K562 (cell line): ENCODE measurements around the gene ELOVL5. TPM values are rescaled to one million over a fixed set of nuclear protein-coding genes. Genes with fewer than 3 reads are reported as not detected.

Experiments
- ATAC-seq: fragments of 200-7000 bp; cut with Tn5 transposase; 3 replicates; pipeline ENCODE4 v1.9.1; 2020; ENCODE audit warnings: moderate library complexity
- BruUV-seq: library from RNA; stranded (reverse); fragments of 400-500 nt; replicated peaks from 2 replicates; lab custom pipeline; 2021; lab: Mats Ljungman, UMichigan
- CTCF ChIA-PET: fragments of 300-600 bp; formaldehyde crosslinking; extraction: SDS; loops from one replicate; lab custom pipeline; 2021; ENCODE audit warnings: low intra/inter-chr PET ratio; lab: Yijun Ruan, JAX
- POLR2A ChIA-PET: fragments of 300-600, 350-650 bp; sonication (Branson Sonifier 250); formaldehyde crosslinking; extraction: SDS; loops from one replicate; lab custom pipeline; 2021; ENCODE audit warnings: antibody characterized with exemption, inconsistent platforms; lab: Yijun Ruan, JAX
- DNase-seq, 4 experiments: peaks; one replicate each; pipeline versions ENCODE4 v3.0.0 to v3.0.0-alpha.2; 2011 to 2018; ENCODE audit warnings: low spot score in 3 of 4, mixed read lengths in 3 of 4; ENCODE audit errors: extremely low read depth in 1 of 4
- FAIRE-seq: peaks from 2 replicates; lab custom pipeline; 2011; peaks lifted over from hg19 to GRCh38; lab: Jason Lieb, UNC
- H2AFZ ChIP-seq: 2 replicates; pipeline ENCODE4 v1.6.0; 2011; ENCODE audit warnings: low read depth, low read length, control low read depth, inconsistent platforms
- H3K27ac ChIP-seq: fragments of 200-600 bp; 3 replicates; pipeline ENCODE4 v1.8.0; 2011; ENCODE audit warnings: low read depth, mild to moderate bottlenecking, control low read depth, inconsistent platforms, low read length, moderate library complexity, mixed read lengths; ENCODE audit errors: extremely low read depth
- H3K27me3 ChIP-seq, 2 experiments: fragments of 300-600 bp in 1 of 2; 2 replicates in 1 of 2; 3 replicates in 1 of 2; pipeline versions ENCODE4 v1.6.0 to v1.8.0; 2011; ENCODE audit warnings: inconsistent platforms in 2 of 2, low read length in 2 of 2, mild to moderate bottlenecking in 1 of 2, mixed read lengths in 1 of 2, moderate library complexity in 1 of 2; ENCODE audit not compliant: control insufficient read depth in 2 of 2, insufficient read depth in 2 of 2
- H3K36me3 ChIP-seq: fragments of 300-600 bp; 3 replicates; pipeline ENCODE4 v1.8.0; 2011; ENCODE audit warnings: mild to moderate bottlenecking, low read length, inconsistent platforms; ENCODE audit not compliant: control insufficient read depth, insufficient read depth
- H3K4me1 ChIP-seq, 2 experiments: fragments of 200-600 bp in 1 of 2; replicated peaks in 1 of 2; 2 replicates in 1 of 2; 3 replicates in 1 of 2; pipeline versions ENCODE4 v1.5.1 to v1.8.0; 2011; ENCODE audit warnings: inconsistent platforms in 2 of 2, low read length in 2 of 2, mild to moderate bottlenecking in 1 of 2, mixed read lengths in 1 of 2, moderate library complexity in 1 of 2; ENCODE audit not compliant: control insufficient read depth in 2 of 2, insufficient read depth in 2 of 2
- H3K4me2 ChIP-seq: 2 replicates; pipeline ENCODE4 v1.6.1; 2011; ENCODE audit warnings: low read length, control low read depth, inconsistent platforms, mixed read lengths; ENCODE audit not compliant: insufficient read depth
- H3K4me3 ChIP-seq: fragments of 200-600 bp; sonication (generic), shearing (Covaris generic); 2 replicates; pipeline ENCODE4 v1.5.1; 2016; ENCODE audit warnings: control low read depth, inconsistent platforms
- H3K79me2 ChIP-seq: fragments of 200-600 bp; 3 replicates; pipeline ENCODE4 v1.8.0; 2011; ENCODE audit warnings: low read length, inconsistent platforms; ENCODE audit not compliant: control insufficient read depth, insufficient read depth
- H3K9ac ChIP-seq, 2 experiments: 2 replicates each; pipeline versions ENCODE4 v1.6.0 to v1.6.1; 2011; ENCODE audit warnings: low read depth in 2 of 2, low read length in 2 of 2, control low read depth in 1 of 2, inconsistent platforms in 1 of 2, mild to moderate bottlenecking in 1 of 2, mixed read lengths in 1 of 2; ENCODE audit not compliant: insufficient read depth in 1 of 2
- H3K9me1 ChIP-seq: one replicate; pipeline ENCODE4 v1.6.0; 2011; ENCODE audit warnings: inconsistent platforms, mild to moderate bottlenecking, low read length, moderate library complexity; ENCODE audit not compliant: control insufficient read depth, insufficient read depth
- H3K9me3 ChIP-seq: replicated peaks from 2 replicates; pipeline ENCODE4 v1.5.1; 2011; ENCODE audit warnings: low read depth, low read length, inconsistent platforms; ENCODE audit not compliant: control insufficient read depth, insufficient read depth
- H4K20me1 ChIP-seq: replicated peaks from 2 replicates; pipeline ENCODE4 v1.6.1; 2011; ENCODE audit warnings: low read length, inconsistent platforms, mixed read lengths; ENCODE audit not compliant: control insufficient read depth, insufficient read depth
- BACH1 ChIP-seq: fragments of 200-800 bp; sonication (Bioruptor generic); IDR thresholded peaks from 2 replicates; pipeline ENCODE4 v1.6.1; 2016; ENCODE audit warnings: missing genetic modification characterization, missing compliant biosample characterization
- RBM17 ChIP-seq: fragments of 200-400 bp; formaldehyde crosslinking; IDR thresholded peaks from 2 replicates; pipeline ENCODE4 v1.6.1; 2017; ENCODE audit warnings: low read depth, mild to moderate bottlenecking, low read length, borderline replicate concordance
- TFE3 ChIP-seq: fragments of 450-650 bp; formaldehyde crosslinking; IDR thresholded peaks from 2 replicates; pipeline ENCODE4 v1.4.0; 2020; ENCODE audit warnings: mild to moderate bottlenecking, mixed read lengths
- ZC3H4 ChIP-seq: sonication (generic); formaldehyde crosslinking; IDR thresholded peaks from 2 replicates; pipeline ENCODE4 v1.9.0; 2021; ENCODE audit warnings: missing genetic modification reagents, borderline replicate concordance
- ZNF316 ChIP-seq: fragments of 450-650 bp; IDR thresholded peaks from 2 replicates; pipeline ENCODE4 v1.6.1; 2016
- ZNF668 ChIP-seq: fragments of 250-450 bp; sonication (Bioruptor Pico); IDR thresholded peaks from 2 replicates; pipeline ENCODE4 v1.8.0; 2022; ENCODE audit warnings: mild to moderate bottlenecking, inconsistent platforms
- ZZZ3 ChIP-seq: fragments of 450-650 bp; IDR thresholded peaks from 2 replicates; pipeline ENCODE4 v1.6.1; 2016; ENCODE audit warnings: antibody characterized with exemption, mild to moderate bottlenecking, moderate library complexity
- WGBS: fragments of 100-300 bp; shearing (Covaris generic); methylation state at CpG from one replicate; pipeline ENCODE4 v1.1.6; 2016; ENCODE audit warnings: low coverage, mixed read lengths; ENCODE audit not compliant: insufficient coverage; ENCODE audit errors: missing lambda C conversion rate; 5-methylcytosine and 5-hydroxymethylcytosine counted together
- in situ Hi-C: fragments of 300-500 bp; cut with MboI; formaldehyde crosslinking; loops from 4 replicates; pipeline ENCODE4 v1.15.0; 2018; ENCODE audit warnings: inconsistent platforms, mixed read lengths
- intact Hi-C: fragments of 100-400 bp; cut with micrococcal nuclease; formaldehyde crosslinking; loops from 2 replicates; pipeline ENCODE4 v1.14.2; 2022
- polyA plus RNA-seq, 8 experiments: library from polyadenylated mRNA; depleted of rRNA in 4 of 8; stranded (reverse) in 5 of 8; unstranded in 3 of 8; fragments of >200 nt; fragmentation: Nextera tagmentation in 2 of 8; fragmentation: Illumina TruSeq in 1 of 8; extraction: Ambion mirVana in 2 of 8; extraction: Trizol in 1 of 8; gene quantifications; 2 replicates each; pipeline versions ENCODE4 v1.2.1 to v1.2.3, GENCODE V29; 2011 to 2014; ENCODE audit warnings: inconsistent platforms in 1 of 8, missing spikeins in 1 of 8
- total RNA-seq, 7 experiments: library from RNA; depleted of rRNA in 6 of 7; stranded (reverse); fragments of >200 nt in 6 of 7; fragmentation: Illumina TruSeq in 2 of 7; extraction: Trizol in 2 of 7; gene quantifications; 2 replicates each; pipeline versions ENCODE4 v1.2.1 to v1.2.3, GENCODE V29; 2011 to 2021; ENCODE audit warnings: low replicate concordance in 1 of 7

The ELOVL5 gene
- total and polyA plus RNA-seq, 9 of the 15 experiments (the other 6 are each of a cell fraction or from before 2014, with no cell fraction given), result 70.6 to 245 (median 132) TPM

- no peak for TF ChIP-seq RBM17
- no peak for TF ChIP-seq ZNF316
- no peak for TF ChIP-seq ZZZ3
- peak; percentile 20; the same call in 1 of the 2 replicates for TF ChIP-seq TFE3 (CRISPR knock-in tag)
- no peak for TF ChIP-seq ZC3H4
Observed at GRCh38 chr6:53266553-53267090, 82.1 kb downstream of the ELOVL5 start (continued).

- FAIRE-seq (no peak), DNase-seq (no peak), ATAC-seq (no peak)
- H3K4me3 ChIP-seq, result no peak overlapping the region
- no peak overlapping the region for H3K9ac ChIP-seq
- no peaks in the 10 kb centered on the region for H3K9me1 ChIP-seq
- in situ Hi-C loops, result no loop called here
- no peak overlapping the region for H3K4me2 ChIP-seq
- no peaks in the 10 kb centered on the region for H3K4me1 ChIP-seq
- peaks cover 97% of the 10 kb centered on the region for H3K36me3 ChIP-seq
- intact Hi-C loops, result no loop called here
- H3K9me3 ChIP-seq, result no peaks in the 10 kb centered on the region
- TF ChIP-seq TFE3 (CRISPR knock-in tag) (no peak), ZNF668 (CRISPR knock-in tag) (no peak), BACH1 (tag) (no peak)
- ChIA-PET CTCF (no interaction called here), POLR2A (interaction anchor here (0.6 kb wide), 1 partner anchor 123 kb away, joined by 3 read pairs; no protein-coding TSS in a partner anchor)
- H3K27me3 ChIP-seq, result no peaks in the 10 kb centered on the region
- no TSS peak for BruUV-seq
- H3K27ac ChIP-seq, result no peak overlapping the region
- H2AFZ ChIP-seq, result no peak overlapping the region
- 77% methylated on average over 5 of the region's 5 CpGs for WGBS
- H4K20me1 ChIP-seq, result no peaks in the 10 kb centered on the region
- no peaks in the 10 kb centered on the region for H3K79me2 ChIP-seq
Observed at GRCh38 chr6:53264915-53265607, 83.7 kb downstream of the ELOVL5 start.
